OCI-LY1 (cell line): Measurements from ENCODE around the gene SLC39A11.

Source experiments
- H2AFZ ChIP-seq: fragments of 200-600 bp; sonication (generic), shearing (Covaris generic); 2 replicates; pipeline ENCODE4 v1.6.0; 2014; ENCODE audit warnings: antibody characterized with exemption, mild to moderate bottlenecking, low read length
- H3F3A ChIP-seq: fragments of 200-600 bp; sonication (generic), shearing (Covaris generic); 2 replicates; pipeline ENCODE4 v1.6.0; 2014; ENCODE audit warnings: mild to moderate bottlenecking, antibody characterized with exemption, low read length, moderate library complexity; ENCODE audit not compliant: insufficient read depth
- H3K27ac ChIP-seq: fragments of 200-600 bp; sonication (generic); 2 replicates; pipeline ENCODE4 v1.5.1; 2014; ENCODE audit warnings: low read length, mixed run types, mild to moderate bottlenecking, low read depth; ENCODE audit not compliant: poor library complexity, severe bottlenecking
- H3K27me3 ChIP-seq: fragments of 200-600 bp; sonication (generic); 2 replicates; pipeline ENCODE4 v1.6.0; 2014; ENCODE audit warnings: antibody characterized with exemption, mild to moderate bottlenecking, low read length, moderate library complexity; ENCODE audit not compliant: insufficient read depth
- H3K36me3 ChIP-seq: fragments of 200-600 bp; sonication (generic); 2 replicates; pipeline ENCODE4 v1.6.1; 2014; ENCODE audit warnings: mild to moderate bottlenecking, antibody characterized with exemption, low read length, moderate library complexity, mixed read lengths; ENCODE audit not compliant: insufficient read depth
- H3K4me1 ChIP-seq: fragments of 200-600 bp; sonication (generic); 2 replicates; pipeline ENCODE4 v1.5.1; 2014; ENCODE audit warnings: mild to moderate bottlenecking, low read length, moderate library complexity; ENCODE audit not compliant: insufficient read depth, severe bottlenecking
- H3K4me2 ChIP-seq: fragments of 200-600 bp; sonication (generic), shearing (Covaris generic); 2 replicates; pipeline ENCODE4 v1.6.1; 2014; ENCODE audit warnings: low read length
- H3K4me3 ChIP-seq: fragments of 200-600 bp; sonication (generic); 2 replicates; pipeline ENCODE4 v1.5.1; 2014; ENCODE audit warnings: low read length, low read depth, mild to moderate bottlenecking, mixed read lengths; ENCODE audit not compliant: poor library complexity, severe bottlenecking
- H3K79me2 ChIP-seq: fragments of 200-600 bp; shearing (Covaris generic); 2 replicates; pipeline ENCODE4 v1.6.1; 2016; ENCODE audit warnings: mixed run types, low read length, mixed read lengths; ENCODE audit not compliant: insufficient read depth
- H3K9ac ChIP-seq: fragments of 200-600 bp; sonication (generic), shearing (Covaris generic); 2 replicates; pipeline ENCODE4 v1.6.1; 2014; ENCODE audit warnings: mild to moderate bottlenecking, low read length, mixed read lengths
- H3K9me2 ChIP-seq: fragments of 200-600 bp; sonication (generic), shearing (Covaris generic); 2 replicates; pipeline ENCODE4 v1.6.1; 2014; ENCODE audit warnings: low read depth, mild to moderate bottlenecking, low read length, mixed read lengths
- H3K9me3 ChIP-seq: fragments of 200-600 bp; shearing (Covaris generic); 2 replicates; pipeline ENCODE4 v1.6.1; 2014; ENCODE audit warnings: low read length, mixed read lengths
- H4K20me1 ChIP-seq: fragments of 200-600 bp; sonication (generic), shearing (Covaris generic); 2 replicates; pipeline ENCODE4 v1.6.0; 2016; ENCODE audit warnings: mild to moderate bottlenecking, low read length; ENCODE audit not compliant: insufficient read depth
- CTCF ChIP-seq: fragments of 200-600 bp; sonication (generic), shearing (Covaris generic); IDR thresholded peaks from 2 replicates; pipeline ENCODE4 v1.5.1; 2017; ENCODE audit warnings: mild to moderate bottlenecking, antibody characterized with exemption, low read length, moderate library complexity, mixed read lengths
- EZH2 ChIP-seq: fragments of 200-600 bp; sonication (generic), shearing (Covaris generic); IDR thresholded peaks from 2 replicates; pipeline ENCODE4 v1.8.0; 2017; ENCODE audit warnings: borderline replicate concordance, mixed run types, mild to moderate bottlenecking, antibody characterized with exemption, low read length, moderate library complexity, mixed read lengths

SLC39A11 gene

GRCh38 chr17:72656130-72656763 lies 436.2 kb downstream of the SLC39A11 start:
- no peaks in the 10 kb centered on the region for H3K27me3 ChIP-seq
- no peak overlapping the region for H2AFZ ChIP-seq
- H3F3A ChIP-seq, result no peaks in the 10 kb centered on the region
- H3K4me3 ChIP-seq, result no peak overlapping the region
- H3K4me2 ChIP-seq, result no peak overlapping the region
- H3K4me1 ChIP-seq, result no peaks in the 10 kb centered on the region
- no peaks in the 10 kb centered on the region for H3K79me2 ChIP-seq
- H3K9me2 ChIP-seq, result no peaks in the 10 kb centered on the region
- H3K9ac ChIP-seq, result no peak overlapping the region
- no peak overlapping the region for H3K27ac ChIP-seq
- no peak for TF ChIP-seq CTCF
- TF ChIP-seq EZH2, result no peak
- H3K9me3 ChIP-seq, result no peaks in the 10 kb centered on the region
- H4K20me1 ChIP-seq, result no peaks in the 10 kb centered on the region
- no peaks in the 10 kb centered on the region for H3K36me3 ChIP-seq

GRCh38 chr17:72654706-72655105 lies 437.8 kb downstream of the SLC39A11 start:
- Histone ChIP-seq H3K9ac (no peak overlapping the region), H4K20me1 (no peaks in the 10 kb centered on the region), H3K27me3 (no peaks in the 10 kb centered on the region), H3K4me3 (no peak overlapping the region), H3K27ac (no peak overlapping the region), H3K9me3 (no peaks in the 10 kb centered on the region), H3K9me2 (no peaks in the 10 kb centered on the region), H3F3A (no peaks in the 10 kb centered on the region), H3K4me2 (no peak overlapping the region), H3K4me1 (no peaks in the 10 kb centered on the region), H3K36me3 (no peaks in the 10 kb centered on the region), H2AFZ (no peak overlapping the region), H3K79me2 (no peaks in the 10 kb centered on the region)
- no peak for TF ChIP-seq EZH2
- TF ChIP-seq CTCF, result no peak

DNA sequence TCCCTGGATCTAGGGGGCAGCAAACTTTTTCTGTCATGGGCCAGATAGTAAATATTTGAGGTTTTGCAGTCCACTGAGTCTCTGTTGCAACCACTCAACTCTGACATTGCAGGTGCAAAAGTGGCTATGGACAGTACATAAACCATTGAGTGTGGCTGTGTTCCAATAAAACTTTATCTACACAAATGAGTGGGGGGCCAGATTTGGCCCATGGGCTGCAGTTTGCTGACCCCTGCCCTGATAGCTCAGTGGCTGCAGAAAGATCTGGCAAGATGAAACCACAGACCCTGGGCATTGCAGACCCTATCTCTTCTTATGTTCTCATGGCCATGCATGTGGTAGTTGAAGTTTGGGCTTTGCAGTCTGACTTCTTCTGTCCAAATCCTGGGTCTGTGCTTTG lies 440.5 kb downstream of the SLC39A11 start:
- Histone ChIP-seq H3K9me3 (no peaks in the 10 kb centered on the region), H3K4me1 (no peaks in the 10 kb centered on the region), H3K4me3 (no peak overlapping the region), H3K27me3 (no peaks in the 10 kb centered on the region), H3K4me2 (no peak overlapping the region), H4K20me1 (no peaks in the 10 kb centered on the region), H2AFZ (no peak overlapping the region), H3K9ac (no peak overlapping the region), H3K9me2 (no peaks in the 10 kb centered on the region), H3K27ac (no peak overlapping the region), H3K36me3 (no peaks in the 10 kb centered on the region), H3K79me2 (no peaks in the 10 kb centered on the region), H3F3A (no peaks in the 10 kb centered on the region)
- TF ChIP-seq EZH2 (no peak), CTCF (no peak)
